Activated CD4-positive, CD25-positive, alpha-beta regulatory T cell treated with anti-CD3 and anti-CD28 coated beads, Interleukin-2, amount 50 U/mL, for 24 hours (primary cell): Measurements from ENCODE around the gene VAV3.
A peak's percentile ranks its signal among the peaks of the same experiment; 100 is the strongest.

Source experiments
- ATAC-seq, 2 donors: fragments of 150-1000 bp; cut with Tn5 transposase; one replicate each; pipeline ENCODE4 v1.10.0; 2021; ENCODE audit warnings: mild to moderate bottlenecking in 1 of 2, moderate library complexity in 1 of 2

Gene VAV3

GRCh38 chr1:107557095-107557494, 407.9 kb downstream of the VAV3 start:
- no peak for ATAC-seq

- ATAC-seq: no peak
Measured at GRCh38 chr1:107555578-107555977, 409.4 kb downstream of the VAV3 start.

GRCh38 chr1:107552781-107553180, 412.2 kb downstream of the VAV3 start:
- ATAC-seq: no peak

GRCh38 chr1:107551456-107551855, 413.5 kb downstream of the VAV3 start:
- ATAC-seq: no peak

GRCh38 chr1:107550358-107550757, 414.6 kb downstream of the VAV3 start:
- ATAC-seq: no peak

- no peak for ATAC-seq
Measured at GRCh38 chr1:107549152-107549810, 415.7 kb downstream of the VAV3 start.

- no peak for ATAC-seq
Measured at GRCh38 chr1:107548276-107548675, 416.7 kb downstream of the VAV3 start.

GRCh38 chr1:107547363-107548155, 417.4 kb downstream of the VAV3 start:
- ATAC-seq: no peak

- no peak for ATAC-seq
Measured at GRCh38 chr1:107546576-107546975, 418.4 kb downstream of the VAV3 start.

- ATAC-seq: no peak
Measured at GRCh38 chr1:107545879-107546278, 419.1 kb downstream of the VAV3 start.

GRCh38 chr1:107545056-107545577, 419.9 kb downstream of the VAV3 start:
- no peak for ATAC-seq

- no peak for ATAC-seq
Measured at GRCh38 chr1:107544285-107544684, 420.7 kb downstream of the VAV3 start.

GRCh38 chr1:107541412-107541811, 423.6 kb downstream of the VAV3 start:
- ATAC-seq: no peak

GRCh38 chr1:107538502-107538901, 426.5 kb downstream of the VAV3 start:
- no peak for ATAC-seq

- no peak for ATAC-seq
Measured at GRCh38 chr1:107536266-107536665, 428.7 kb downstream of the VAV3 start.

GRCh38 chr1:107535091-107535490, 429.9 kb downstream of the VAV3 start:
- ATAC-seq: no peak

- no peak for ATAC-seq
Measured at GRCh38 chr1:107534632-107535031, 430.3 kb downstream of the VAV3 start.

- no peak for ATAC-seq
Measured at GRCh38 chr1:107533436-107533835, 431.5 kb downstream of the VAV3 start.

GRCh38 chr1:107532318-107532717, 432.7 kb downstream of the VAV3 start:
- no peak for ATAC-seq

- no peak for ATAC-seq
Measured at GRCh38 chr1:107531065-107531908, 433.7 kb downstream of the VAV3 start.

GRCh38 chr1:107530543-107530942, 434.4 kb downstream of the VAV3 start:
- ATAC-seq: no peak

- ATAC-seq: peak in 1 of 2 donors; percentile 36
Measured at GRCh38 chr1:107529511-107530149, 435.4 kb downstream of the VAV3 start.
